ENCODE results near the gene ROCK2. TPM values are rescaled to one million over a fixed set of nuclear protein-coding genes. Genes with fewer than 3 reads are reported as not detected.

The ROCK2 gene
- total and polyA plus RNA-seq, 2 of the 13 experiments (the other 11 are each of a cell fraction or from before 2014, with no cell fraction given) = 38.1 to 119 TPM

DNA sequence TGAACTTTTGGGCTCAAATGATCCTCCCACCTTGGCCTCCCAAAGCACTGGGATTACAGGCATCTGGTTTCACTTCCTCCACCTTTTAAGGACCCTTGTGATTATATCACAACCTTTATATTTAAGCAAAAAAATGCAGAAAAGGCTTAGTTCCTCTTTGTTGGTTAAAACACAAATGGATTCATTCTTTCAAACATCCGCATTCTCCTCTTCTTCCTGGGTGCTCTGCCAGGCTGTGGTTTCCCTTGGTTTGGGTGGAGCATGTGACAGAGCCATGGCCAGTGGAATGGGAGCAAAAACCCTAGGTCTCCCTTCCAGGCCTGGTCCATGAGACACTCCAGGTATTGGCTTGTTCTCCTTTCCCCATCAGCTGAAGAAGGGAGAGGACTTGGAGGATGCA lies 199.1 kb downstream of the ROCK2 start:
- H3K27ac ChIP-seq (ENCODE audit: extremely low read length, insufficient read depth, low read length) = no peak overlapping the region
- FAIRE-seq (no peak), DNase-seq (ENCODE audit: low spot score) (no peak), ATAC-seq (no peak)
- TF ChIP-seq ESRRA (CRISPR knock-in tag; IDR thresholded peaks at IDR 0.05; ENCODE audit: low read depth) = no peak
- no peak for TF ChIP-seq TBP (CRISPR knock-in tag; IDR thresholded peaks at IDR 0.05)
- TF ChIP-seq, protein P1, sequence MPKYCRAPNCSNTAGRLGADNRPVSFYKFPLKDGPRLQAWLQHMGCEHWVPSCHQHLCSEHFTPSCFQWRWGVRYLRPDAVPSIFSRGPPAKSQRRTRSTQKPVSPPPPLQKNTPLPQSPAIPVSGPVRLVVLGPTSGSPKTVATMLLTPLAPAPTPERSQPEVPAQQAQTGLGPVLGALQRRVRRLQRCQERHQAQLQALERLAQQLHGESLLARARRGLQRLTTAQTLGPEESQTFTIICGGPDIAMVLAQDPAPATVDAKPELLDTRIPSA (CRISPR knock-in tag; IDR thresholded peaks at IDR 0.05; ENCODE audit: borderline replicate concordance) = no peak
- WGBS (ENCODE audit: low lambda C conversion rate) = 79% methylated on average over 1 of the region's 1 CpG
- intact Hi-C loops (cut with micrococcal nuclease; ENCODE audit: unreplicated experiment) = no loop called here
- H3K4me3 ChIP-seq (replicated peaks in 1 of 3; ENCODE audit: insufficient read depth in 1 of 3, low read depth in 2 of 3, low read length in 3 of 3) = no peak overlapping the region
- no peaks in the 10 kb centered on the region for H4K20me1 ChIP-seq (ENCODE audit: insufficient read depth, low read length)
- no peaks in the 10 kb centered on the region for H3K9me3 ChIP-seq (ENCODE audit: low read length)
- H3K27me3 ChIP-seq (ENCODE audit: control insufficient read depth in 1 of 2, insufficient read depth in 2 of 2, low read length in 2 of 2) = peaks cover 9 to 52% of the 10 kb centered on the region in 2 experiments; a peak in 4 of 5 replicates
- no peak overlapping the region for H3K9ac ChIP-seq (ENCODE audit: insufficient read depth, low read depth, low read length)
- H3K79me2 ChIP-seq (ENCODE audit: insufficient read depth, low read length) = no peaks in the 10 kb centered on the region
- no peaks in the 10 kb centered on the region for H3K36me3 ChIP-seq (replicated peaks in 1 of 2; ENCODE audit: control insufficient read depth in 1 of 2, insufficient read depth in 2 of 2, low read length in 2 of 2)
- no peak overlapping the region for H3K4me2 ChIP-seq (ENCODE audit: low read depth, low read length)
- in situ Hi-C loops (cut with HindIII; ENCODE audit: extremely low pct_ligation_motif_present, low pct_unique_long_range_greater_than_20kb) = no loop called here
- H2AFZ ChIP-seq (ENCODE audit: low read length) = no peak overlapping the region
- no peaks in the 10 kb centered on the region for H3K4me1 ChIP-seq (ENCODE audit: insufficient read depth, low read length)
- ChIA-PET POLR2A (interaction anchor here (1.8 kb wide), 1 partner anchor 10 kb away, joined by 6 read pairs; the partner anchor contains the start of gene SLC66A3), CTCF (ENCODE audit: low intra/inter-chr PET ratio, low total read pairs) (no interaction called here)
- no TSS peak for BruUV-seq (replicated peaks)

DNA sequence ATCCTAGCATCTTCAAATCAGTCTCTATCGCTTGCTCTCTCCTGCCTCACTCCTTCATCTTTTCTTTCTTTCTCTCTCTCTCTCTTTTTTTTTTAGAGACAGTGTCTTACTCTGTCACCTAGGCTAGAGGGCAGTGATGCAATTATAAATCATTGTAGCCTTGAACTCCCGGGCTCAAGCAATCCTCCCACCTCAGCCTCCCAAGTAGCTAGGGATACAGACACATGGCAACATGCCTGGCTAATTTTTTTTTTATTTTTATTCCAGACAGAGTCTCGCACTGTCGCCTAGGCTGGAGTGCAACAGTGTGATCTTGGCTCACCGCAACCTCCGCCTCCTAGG lies 199.7 kb downstream of the ROCK2 start:
- POLR2A ChIA-PET = interaction anchor here (1.8 kb wide), 1 partner anchor 11 kb away, joined by 6 read pairs; the partner anchor contains the start of gene SLC66A3
- Histone ChIP-seq H3K79me2 (ENCODE audit: insufficient read depth, low read length) (no peaks in the 10 kb centered on the region), H3K4me1 (ENCODE audit: insufficient read depth, low read length) (no peaks in the 10 kb centered on the region), H3K36me3 (replicated peaks in 1 of 2; ENCODE audit: control insufficient read depth in 1 of 2, insufficient read depth in 2 of 2, low read length in 2 of 2) (no peaks in the 10 kb centered on the region), H3K4me3 (replicated peaks in 1 of 3; ENCODE audit: insufficient read depth in 1 of 3, low read depth in 2 of 3, low read length in 3 of 3) (no peak overlapping the region), H2AFZ (ENCODE audit: low read length) (no peak overlapping the region), H3K27me3 (ENCODE audit: control insufficient read depth in 1 of 2, insufficient read depth in 2 of 2, low read length in 2 of 2) (peaks cover 9 to 52% of the 10 kb centered on the region in 2 experiments; a peak in 4 of 5 replicates), H3K4me2 (ENCODE audit: low read depth, low read length) (no peak overlapping the region), H4K20me1 (ENCODE audit: insufficient read depth, low read length) (no peaks in the 10 kb centered on the region), H3K9me3 (ENCODE audit: low read length) (no peaks in the 10 kb centered on the region), H3K9ac (ENCODE audit: insufficient read depth, low read depth, low read length) (no peak overlapping the region), H3K27ac (ENCODE audit: extremely low read length, insufficient read depth, low read length) (no peak overlapping the region)
- 64% methylated on average over 6 of the region's 6 CpGs for WGBS (ENCODE audit: low lambda C conversion rate)
- intact Hi-C loops (cut with micrococcal nuclease; ENCODE audit: unreplicated experiment) (no loop called here), in situ Hi-C loops (cut with HindIII; ENCODE audit: extremely low pct_ligation_motif_present, low pct_unique_long_range_greater_than_20kb) (no loop called here)
- no peak for ATAC-seq
- CTCF ChIA-PET (ENCODE audit: low intra/inter-chr PET ratio, low total read pairs) = no interaction called here
- DNase-seq (ENCODE audit: low spot score) = no peak
- FAIRE-seq = no peak
- no TSS peak for BruUV-seq (replicated peaks)
- TF ChIP-seq, protein P2, sequence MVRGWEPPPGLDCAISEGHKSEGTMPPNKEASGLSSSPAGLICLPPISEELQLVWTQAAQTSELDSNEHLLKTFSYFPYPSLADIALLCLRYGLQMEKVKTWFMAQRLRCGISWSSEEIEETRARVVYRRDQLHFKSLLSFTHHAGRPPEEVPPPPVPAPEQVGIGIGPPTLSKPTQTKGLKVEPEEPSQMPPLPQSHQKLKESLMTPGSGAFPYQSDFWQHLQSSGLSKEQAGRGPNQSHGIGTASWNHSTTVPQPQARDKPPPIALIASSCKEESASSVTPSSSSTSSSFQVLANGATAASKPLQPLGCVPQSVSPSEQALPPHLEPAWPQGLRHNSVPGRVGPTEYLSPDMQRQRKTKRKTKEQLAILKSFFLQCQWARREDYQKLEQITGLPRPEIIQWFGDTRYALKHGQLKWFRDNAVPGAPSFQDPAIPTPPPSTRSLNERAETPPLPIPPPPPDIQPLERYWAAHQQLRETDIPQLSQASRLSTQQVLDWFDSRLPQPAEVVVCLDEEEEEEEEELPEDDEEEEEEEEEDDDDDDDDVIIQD (CRISPR knock-in tag; IDR thresholded peaks at IDR 0.05; ENCODE audit: low read depth) = no peak
- TF ChIP-seq, protein P3, sequence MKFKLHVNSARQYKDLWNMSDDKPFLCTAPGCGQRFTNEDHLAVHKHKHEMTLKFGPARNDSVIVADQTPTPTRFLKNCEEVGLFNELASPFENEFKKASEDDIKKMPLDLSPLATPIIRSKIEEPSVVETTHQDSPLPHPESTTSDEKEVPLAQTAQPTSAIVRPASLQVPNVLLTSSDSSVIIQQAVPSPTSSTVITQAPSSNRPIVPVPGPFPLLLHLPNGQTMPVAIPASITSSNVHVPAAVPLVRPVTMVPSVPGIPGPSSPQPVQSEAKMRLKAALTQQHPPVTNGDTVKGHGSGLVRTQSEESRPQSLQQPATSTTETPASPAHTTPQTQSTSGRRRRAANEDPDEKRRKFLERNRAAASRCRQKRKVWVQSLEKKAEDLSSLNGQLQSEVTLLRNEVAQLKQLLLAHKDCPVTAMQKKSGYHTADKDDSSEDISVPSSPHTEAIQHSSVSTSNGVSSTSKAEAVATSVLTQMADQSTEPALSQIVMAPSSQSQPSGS (CRISPR knock-in tag; IDR thresholded peaks at IDR 0.05) = no peak
- TF ChIP-seq YEATS4 (CRISPR knock-in tag; IDR thresholded peaks at IDR 0.05; ENCODE audit: borderline replicate concordance) (no peak), ZNF431 (CRISPR knock-in tag; IDR thresholded peaks at IDR 0.05; ENCODE audit: borderline replicate concordance, low read depth) (no peak), SP2 (CRISPR knock-in tag; IDR thresholded peaks at IDR 0.05) (no peak)
- TF ChIP-seq, protein P4, sequence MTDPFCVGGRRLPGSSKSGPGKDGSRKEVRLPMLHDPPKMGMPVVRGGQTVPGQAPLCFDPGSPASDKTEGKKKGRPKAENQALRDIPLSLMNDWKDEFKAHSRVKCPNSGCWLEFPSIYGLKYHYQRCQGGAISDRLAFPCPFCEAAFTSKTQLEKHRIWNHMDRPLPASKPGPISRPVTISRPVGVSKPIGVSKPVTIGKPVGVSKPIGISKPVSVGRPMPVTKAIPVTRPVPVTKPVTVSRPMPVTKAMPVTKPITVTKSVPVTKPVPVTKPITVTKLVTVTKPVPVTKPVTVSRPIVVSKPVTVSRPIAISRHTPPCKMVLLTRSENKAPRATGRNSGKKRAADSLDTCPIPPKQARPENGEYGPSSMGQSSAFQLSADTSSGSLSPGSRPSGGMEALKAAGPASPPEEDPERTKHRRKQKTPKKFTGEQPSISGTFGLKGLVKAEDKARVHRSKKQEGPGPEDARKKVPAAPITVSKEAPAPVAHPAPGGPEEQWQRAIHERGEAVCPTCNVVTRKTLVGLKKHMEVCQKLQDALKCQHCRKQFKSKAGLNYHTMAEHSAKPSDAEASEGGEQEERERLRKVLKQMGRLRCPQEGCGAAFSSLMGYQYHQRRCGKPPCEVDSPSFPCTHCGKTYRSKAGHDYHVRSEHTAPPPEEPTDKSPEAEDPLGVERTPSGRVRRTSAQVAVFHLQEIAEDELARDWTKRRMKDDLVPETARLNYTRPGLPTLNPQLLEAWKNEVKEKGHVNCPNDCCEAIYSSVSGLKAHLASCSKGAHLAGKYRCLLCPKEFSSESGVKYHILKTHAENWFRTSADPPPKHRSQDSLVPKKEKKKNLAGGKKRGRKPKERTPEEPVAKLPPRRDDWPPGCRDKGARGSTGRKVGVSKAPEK (CRISPR knock-in tag; IDR thresholded peaks at IDR 0.05; ENCODE audit: borderline replicate concordance) = no peak
- TF ChIP-seq, protein P5, sequence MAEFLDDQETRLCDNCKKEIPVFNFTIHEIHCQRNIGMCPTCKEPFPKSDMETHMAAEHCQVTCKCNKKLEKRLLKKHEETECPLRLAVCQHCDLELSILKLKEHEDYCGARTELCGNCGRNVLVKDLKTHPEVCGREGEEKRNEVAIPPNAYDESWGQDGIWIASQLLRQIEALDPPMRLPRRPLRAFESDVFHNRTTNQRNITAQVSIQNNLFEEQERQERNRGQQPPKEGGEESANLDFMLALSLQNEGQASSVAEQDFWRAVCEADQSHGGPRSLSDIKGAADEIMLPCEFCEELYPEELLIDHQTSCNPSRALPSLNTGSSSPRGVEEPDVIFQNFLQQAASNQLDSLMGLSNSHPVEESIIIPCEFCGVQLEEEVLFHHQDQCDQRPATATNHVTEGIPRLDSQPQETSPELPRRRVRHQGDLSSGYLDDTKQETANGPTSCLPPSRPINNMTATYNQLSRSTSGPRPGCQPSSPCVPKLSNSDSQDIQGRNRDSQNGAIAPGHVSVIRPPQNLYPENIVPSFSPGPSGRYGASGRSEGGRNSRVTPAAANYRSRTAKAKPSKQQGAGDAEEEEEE (CRISPR knock-in tag; IDR thresholded peaks at IDR 0.05; ENCODE audit: borderline replicate concordance) = no peak

All from HepG2 (cell line).